Glutamatergic neuron (in vitro differentiated cells): ENCODE measurements around the gene GARNL3. TPM values are rescaled to one million over a fixed set of nuclear protein-coding genes. Genes with fewer than 3 reads are reported as not detected.

Experiments
- DNase-seq: peaks from one replicate; pipeline ENCODE4 v3.0.0; 2022
- H3K27ac Mint-ChIP-seq: one replicate; pipeline ENCODE4 v1.8.0; 2020; ENCODE audit warnings: mild to moderate bottlenecking, mixed read lengths, inconsistent platforms; ENCODE audit not compliant: unreplicated experiment
- H3K27me3 Mint-ChIP-seq: one replicate; pipeline ENCODE4 v1.8.0; 2020; ENCODE audit warnings: mild to moderate bottlenecking, moderate library complexity, mixed read lengths, inconsistent platforms; ENCODE audit not compliant: unreplicated experiment
- H3K36me3 Mint-ChIP-seq: one replicate; pipeline ENCODE4 v1.8.0; 2020; ENCODE audit warnings: mild to moderate bottlenecking, mixed read lengths, inconsistent platforms; ENCODE audit not compliant: unreplicated experiment
- H3K4me1 Mint-ChIP-seq: one replicate; pipeline ENCODE4 v1.8.0; 2020; ENCODE audit warnings: mild to moderate bottlenecking, low read depth, mixed read lengths, inconsistent platforms; ENCODE audit not compliant: unreplicated experiment
- H3K4me3 Mint-ChIP-seq: one replicate; pipeline ENCODE4 v1.8.0; 2020; ENCODE audit warnings: mild to moderate bottlenecking, mixed read lengths, inconsistent platforms; ENCODE audit not compliant: unreplicated experiment
- H3K9me3 Mint-ChIP-seq: one replicate; pipeline ENCODE4 v1.8.0; 2020; ENCODE audit warnings: mild to moderate bottlenecking, moderate library complexity, mixed read lengths, inconsistent platforms; ENCODE audit not compliant: unreplicated experiment
- total RNA-seq: library from RNA; stranded (reverse); fragmentation: NEBNext Ultra II Directional; extraction: Animal tissue kit (Norgen Biotek cat#: 25700); gene quantifications from one replicate; pipeline ENCODE4 v1.2.1, GENCODE V29; 2021; ENCODE audit not compliant: unreplicated experiment
- TF ChIP-seq, protein P1 (sequence below): fragments of 200-600 bp; sonication (generic); IDR thresholded peaks from one replicate; pipeline ENCODE4 v1.5.0; 2021; ENCODE audit not compliant: partially characterized antibody, unreplicated experiment

Gene GARNL3
- total RNA-seq, 1 donor from 2014 or later: 14.7 TPM

- Mint-ChIP-seq H3K4me3 (no peak overlapping the region), H3K36me3 (no peaks in the 10 kb centered on the region), H3K9me3 (no peaks in the 10 kb centered on the region), H3K4me1 (peaks cover 8% of the 10 kb centered on the region), H3K27ac (no peak overlapping the region), H3K27me3 (no peaks in the 10 kb centered on the region)
- TF ChIP-seq, protein P1, sequence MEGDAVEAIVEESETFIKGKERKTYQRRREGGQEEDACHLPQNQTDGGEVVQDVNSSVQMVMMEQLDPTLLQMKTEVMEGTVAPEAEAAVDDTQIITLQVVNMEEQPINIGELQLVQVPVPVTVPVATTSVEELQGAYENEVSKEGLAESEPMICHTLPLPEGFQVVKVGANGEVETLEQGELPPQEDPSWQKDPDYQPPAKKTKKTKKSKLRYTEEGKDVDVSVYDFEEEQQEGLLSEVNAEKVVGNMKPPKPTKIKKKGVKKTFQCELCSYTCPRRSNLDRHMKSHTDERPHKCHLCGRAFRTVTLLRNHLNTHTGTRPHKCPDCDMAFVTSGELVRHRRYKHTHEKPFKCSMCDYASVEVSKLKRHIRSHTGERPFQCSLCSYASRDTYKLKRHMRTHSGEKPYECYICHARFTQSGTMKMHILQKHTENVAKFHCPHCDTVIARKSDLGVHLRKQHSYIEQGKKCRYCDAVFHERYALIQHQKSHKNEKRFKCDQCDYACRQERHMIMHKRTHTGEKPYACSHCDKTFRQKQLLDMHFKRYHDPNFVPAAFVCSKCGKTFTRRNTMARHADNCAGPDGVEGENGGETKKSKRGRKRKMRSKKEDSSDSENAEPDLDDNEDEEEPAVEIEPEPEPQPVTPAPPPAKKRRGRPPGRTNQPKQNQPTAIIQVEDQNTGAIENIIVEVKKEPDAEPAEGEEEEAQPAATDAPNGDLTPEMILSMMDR: no peak
- DNase-seq: no peak
These were observed 104.4 kb downstream of the GARNL3 start for GRCh38 chr9:127368852-127369402.

DNA sequence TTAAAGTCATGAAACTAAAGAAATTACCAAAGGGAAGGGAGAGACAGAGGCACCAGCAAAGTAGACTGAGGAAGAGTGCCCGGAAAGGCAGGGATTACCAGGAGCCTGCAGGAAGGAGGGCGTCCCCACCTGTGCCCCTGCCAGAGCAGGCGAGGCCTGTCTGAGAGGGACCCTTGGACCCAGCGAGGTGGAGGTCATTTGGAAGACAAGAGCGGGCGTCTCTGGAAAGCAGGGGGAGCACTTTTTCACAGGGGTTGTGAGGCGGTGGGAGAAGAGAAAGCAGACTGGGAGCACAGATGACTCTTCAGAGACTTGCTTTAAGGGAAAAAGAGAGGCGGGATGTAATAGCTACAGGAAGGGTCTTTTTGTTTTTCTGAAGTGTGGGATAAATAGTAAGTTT is 104.9 kb downstream of the GARNL3 start:
- H3K9me3 Mint-ChIP-seq: no peaks in the 10 kb centered on the region
- no peak overlapping the region for H3K4me3 Mint-ChIP-seq
- H3K4me1 Mint-ChIP-seq: peaks cover 8% of the 10 kb centered on the region
- no peak overlapping the region for H3K27ac Mint-ChIP-seq
- no peaks in the 10 kb centered on the region for H3K27me3 Mint-ChIP-seq
- DNase-seq: no peak
- TF ChIP-seq, protein P1: no peak
- no peaks in the 10 kb centered on the region for H3K36me3 Mint-ChIP-seq

GRCh38 chr9:127370147-127370579 is 105.6 kb downstream of the GARNL3 start:
- no peaks in the 10 kb centered on the region for H3K36me3 Mint-ChIP-seq
- no peak for DNase-seq
- TF ChIP-seq, protein P1: no peak
- H3K27ac Mint-ChIP-seq: no peak overlapping the region
- no peaks in the 10 kb centered on the region for H3K27me3 Mint-ChIP-seq
- peaks cover 8% of the 10 kb centered on the region for H3K4me1 Mint-ChIP-seq
- no peak overlapping the region for H3K4me3 Mint-ChIP-seq
- no peaks in the 10 kb centered on the region for H3K9me3 Mint-ChIP-seq

DNA sequence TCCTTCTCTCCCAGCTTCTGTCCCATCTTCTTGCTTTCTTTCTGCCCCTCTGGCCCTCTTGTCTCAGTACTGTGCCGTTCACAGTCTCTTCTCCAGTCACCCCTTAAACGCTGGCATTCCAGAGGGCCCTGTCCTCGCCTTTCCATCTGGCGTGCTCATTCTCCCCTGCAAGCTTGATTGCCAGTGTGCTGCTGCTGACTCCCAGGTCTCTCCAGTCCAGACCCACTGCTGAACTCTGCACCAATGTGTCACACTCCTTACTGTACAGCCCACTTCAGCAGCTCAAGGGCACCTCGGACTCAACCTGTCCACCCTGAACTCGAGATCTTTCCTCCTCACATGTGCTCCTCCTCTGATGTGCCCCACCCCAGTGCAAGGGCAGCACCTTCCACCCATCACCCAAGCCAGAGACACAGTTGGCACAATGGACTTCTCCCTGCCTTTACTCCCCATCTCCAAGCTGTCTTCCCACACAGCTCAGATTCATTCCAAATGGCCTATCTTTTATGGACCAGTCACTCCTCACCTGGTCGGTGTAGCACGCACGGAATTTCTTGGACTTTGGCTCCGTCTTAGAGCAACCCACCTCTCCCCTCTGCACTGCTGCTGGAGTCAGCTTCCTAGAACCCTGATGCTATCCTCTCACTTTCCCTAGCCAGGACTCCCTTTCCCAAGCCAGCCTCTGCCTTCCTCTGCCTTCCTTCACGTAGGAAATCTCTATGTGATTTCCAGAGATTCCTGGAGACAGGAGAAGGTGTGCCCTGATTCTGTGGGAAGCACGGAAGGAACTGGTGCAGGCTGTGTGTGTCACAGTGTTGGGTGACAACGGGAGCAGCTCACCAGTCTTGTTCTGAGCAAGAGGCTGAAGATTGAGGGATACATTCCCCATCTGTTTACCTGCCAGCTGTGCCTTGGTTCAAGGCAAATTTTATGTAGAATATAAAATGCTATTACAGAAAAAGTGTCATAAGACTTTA is 106.4 kb downstream of the GARNL3 start:
- Mint-ChIP-seq H3K36me3 (no peaks in the 10 kb centered on the region), H3K27ac (no peak overlapping the region), H3K4me3 (no peak overlapping the region), H3K27me3 (no peaks in the 10 kb centered on the region), H3K9me3 (no peaks in the 10 kb centered on the region), H3K4me1 (peaks cover 8% of the 10 kb centered on the region)
- TF ChIP-seq, protein P1: no peak
- DNase-seq: no peak

DNA sequence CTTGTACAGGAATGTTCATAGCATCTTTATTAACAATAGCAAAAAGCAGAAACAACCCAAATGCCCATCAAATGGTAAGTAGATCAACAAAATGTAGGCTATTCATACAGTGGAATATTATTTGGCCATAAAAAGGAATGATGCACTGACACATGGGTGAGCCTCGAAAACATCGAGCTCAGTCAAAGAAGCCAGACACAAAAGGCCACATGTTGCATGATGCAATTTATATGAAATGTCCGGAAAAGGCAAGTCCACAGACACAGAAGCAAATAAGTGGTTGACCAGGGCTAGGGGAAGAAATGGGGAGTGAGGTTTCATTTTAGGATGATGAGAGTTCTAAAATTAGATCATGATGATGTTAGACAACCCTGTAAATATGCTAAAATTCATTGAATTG is 115.9 kb downstream of the GARNL3 start:
- Mint-ChIP-seq H3K36me3 (no peaks in the 10 kb centered on the region), H3K9me3 (no peaks in the 10 kb centered on the region), H3K4me3 (no peak overlapping the region), H3K27me3 (peaks cover 2% of the 10 kb centered on the region), H3K27ac (no peak overlapping the region), H3K4me1 (peaks cover 4% of the 10 kb centered on the region)
- DNase-seq: no peak
- TF ChIP-seq, protein P1: no peak
